Measurements from ENCODE around the gene PELI2.

DNA sequence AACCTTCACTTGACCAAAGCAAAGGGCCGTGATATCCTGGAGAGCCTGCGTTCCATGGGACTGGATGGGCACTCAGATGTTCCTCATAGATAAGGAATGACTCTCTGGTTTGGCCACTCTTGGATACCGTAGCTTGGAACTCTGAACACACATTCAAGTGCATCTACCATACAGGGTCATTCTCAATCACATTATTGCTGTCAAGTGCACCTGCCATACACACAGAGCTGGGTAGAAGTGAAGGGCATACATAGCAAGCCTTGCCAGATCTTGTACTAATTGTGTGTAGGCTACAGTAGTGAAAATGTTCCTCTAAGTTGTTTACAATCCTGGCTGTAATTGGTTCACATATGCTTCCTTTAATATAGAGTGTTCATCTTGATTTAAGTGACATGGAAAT, 58.3 kb downstream of the PELI2 start:
- TF ChIP-seq, protein P1, sequence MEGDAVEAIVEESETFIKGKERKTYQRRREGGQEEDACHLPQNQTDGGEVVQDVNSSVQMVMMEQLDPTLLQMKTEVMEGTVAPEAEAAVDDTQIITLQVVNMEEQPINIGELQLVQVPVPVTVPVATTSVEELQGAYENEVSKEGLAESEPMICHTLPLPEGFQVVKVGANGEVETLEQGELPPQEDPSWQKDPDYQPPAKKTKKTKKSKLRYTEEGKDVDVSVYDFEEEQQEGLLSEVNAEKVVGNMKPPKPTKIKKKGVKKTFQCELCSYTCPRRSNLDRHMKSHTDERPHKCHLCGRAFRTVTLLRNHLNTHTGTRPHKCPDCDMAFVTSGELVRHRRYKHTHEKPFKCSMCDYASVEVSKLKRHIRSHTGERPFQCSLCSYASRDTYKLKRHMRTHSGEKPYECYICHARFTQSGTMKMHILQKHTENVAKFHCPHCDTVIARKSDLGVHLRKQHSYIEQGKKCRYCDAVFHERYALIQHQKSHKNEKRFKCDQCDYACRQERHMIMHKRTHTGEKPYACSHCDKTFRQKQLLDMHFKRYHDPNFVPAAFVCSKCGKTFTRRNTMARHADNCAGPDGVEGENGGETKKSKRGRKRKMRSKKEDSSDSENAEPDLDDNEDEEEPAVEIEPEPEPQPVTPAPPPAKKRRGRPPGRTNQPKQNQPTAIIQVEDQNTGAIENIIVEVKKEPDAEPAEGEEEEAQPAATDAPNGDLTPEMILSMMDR (IDR thresholded peaks at IDR 0.05; ENCODE audit: low read length) = no peak
- no peak for TF ChIP-seq EZH2phosphoT487 (IDR thresholded peaks at IDR 0.05; ENCODE audit: low read length)
